ENCODE measurements around the gene ICE2. TPM values are rescaled to one million over a fixed set of nuclear protein-coding genes. Genes with fewer than 3 reads are reported as not detected.

Gene ICE2
- total RNA-seq, 1 donor from 2014 or later = 51.9 TPM

GRCh38 chr15:60428935-60429334 is 50.0 kb downstream of the ICE2 start:
- no peak for DNase-seq (ENCODE audit: low spot score)
- Mint-ChIP-seq H3K4me3 (no peak overlapping the region), H3K4me1 (ENCODE audit: low read depth) (peaks cover 5% of the 10 kb centered on the region), H3K27ac (no peak overlapping the region), H3K27me3 (ENCODE audit: insufficient read depth) (no peaks in the 10 kb centered on the region), H3K9me3 (no peaks in the 10 kb centered on the region), H3K36me3 (ENCODE audit: low read depth) (peaks cover 24% of the 10 kb centered on the region)
- intact Hi-C loops (cut with micrococcal nuclease) = no loop called here

- H3K9me3 Mint-ChIP-seq = no peaks in the 10 kb centered on the region
- intact Hi-C loops (cut with micrococcal nuclease) = no loop called here
- H3K4me1 Mint-ChIP-seq (ENCODE audit: low read depth) = peaks cover 12% of the 10 kb centered on the region
- H3K27ac Mint-ChIP-seq = no peak overlapping the region
- no peaks in the 10 kb centered on the region for H3K27me3 Mint-ChIP-seq (ENCODE audit: insufficient read depth)
- DNase-seq (ENCODE audit: low spot score) = no peak
- peaks cover 31% of the 10 kb centered on the region for H3K36me3 Mint-ChIP-seq (ENCODE audit: low read depth)
- no peak overlapping the region for H3K4me3 Mint-ChIP-seq
These were observed 52.0 kb downstream of the ICE2 start for GRCh38 chr15:60426870-60427508.

- peaks cover 12% of the 10 kb centered on the region for H3K4me1 Mint-ChIP-seq (ENCODE audit: low read depth)
- H3K9me3 Mint-ChIP-seq = no peaks in the 10 kb centered on the region
- H3K27ac Mint-ChIP-seq = no peak overlapping the region
- DNase-seq (ENCODE audit: low spot score) = no peak
- no peak overlapping the region for H3K4me3 Mint-ChIP-seq
- H3K36me3 Mint-ChIP-seq (ENCODE audit: low read depth) = peaks cover 29% of the 10 kb centered on the region
- intact Hi-C loops (cut with micrococcal nuclease) = no loop called here
- H3K27me3 Mint-ChIP-seq (ENCODE audit: insufficient read depth) = no peaks in the 10 kb centered on the region
These were observed 53.5 kb downstream of the ICE2 start for GRCh38 chr15:60425461-60425860.

GRCh38 chr15:60424006-60424405 is 54.9 kb downstream of the ICE2 start:
- H3K27ac Mint-ChIP-seq = peak overlapping the region; percentile 11
- peaks cover 29% of the 10 kb centered on the region for H3K36me3 Mint-ChIP-seq (ENCODE audit: low read depth)
- H3K4me1 Mint-ChIP-seq (ENCODE audit: low read depth) = peaks cover 12% of the 10 kb centered on the region
- intact Hi-C loops (cut with micrococcal nuclease) = no loop called here
- H3K27me3 Mint-ChIP-seq (ENCODE audit: insufficient read depth) = no peaks in the 10 kb centered on the region
- H3K9me3 Mint-ChIP-seq = no peaks in the 10 kb centered on the region
- no peak for DNase-seq (ENCODE audit: low spot score)
- no peak overlapping the region for H3K4me3 Mint-ChIP-seq

GRCh38 chr15:60423537-60423936 is 55.4 kb downstream of the ICE2 start:
- Mint-ChIP-seq H3K4me1 (ENCODE audit: low read depth) (peaks cover 12% of the 10 kb centered on the region), H3K9me3 (no peaks in the 10 kb centered on the region), H3K27ac (peak overlapping the region; percentile 11), H3K4me3 (no peak overlapping the region), H3K36me3 (ENCODE audit: low read depth) (peaks cover 29% of the 10 kb centered on the region), H3K27me3 (ENCODE audit: insufficient read depth) (no peaks in the 10 kb centered on the region)
- intact Hi-C loops (cut with micrococcal nuclease) = loop anchor here (1.0 kb wide), 2 partner anchors 34 to 124 kb away; no protein-coding TSS in a partner anchor
- no peak for DNase-seq (ENCODE audit: low spot score)

- H3K27me3 Mint-ChIP-seq (ENCODE audit: insufficient read depth) = no peaks in the 10 kb centered on the region
- peaks cover 12% of the 10 kb centered on the region for H3K4me1 Mint-ChIP-seq (ENCODE audit: low read depth)
- H3K9me3 Mint-ChIP-seq = no peaks in the 10 kb centered on the region
- peaks cover 24% of the 10 kb centered on the region for H3K36me3 Mint-ChIP-seq (ENCODE audit: low read depth)
- DNase-seq (ENCODE audit: low spot score) = no peak
- H3K4me3 Mint-ChIP-seq = no peak overlapping the region
- H3K27ac Mint-ChIP-seq = no peak overlapping the region
- intact Hi-C loops (cut with micrococcal nuclease) = no loop called here
These were observed 57.4 kb downstream of the ICE2 start for GRCh38 chr15:60421544-60421943.

- H3K27me3 Mint-ChIP-seq (ENCODE audit: insufficient read depth) = no peaks in the 10 kb centered on the region
- no peak overlapping the region for H3K4me3 Mint-ChIP-seq
- H3K4me1 Mint-ChIP-seq (ENCODE audit: low read depth) = peaks cover 12% of the 10 kb centered on the region
- no peaks in the 10 kb centered on the region for H3K9me3 Mint-ChIP-seq
- intact Hi-C loops (cut with micrococcal nuclease) = no loop called here
- DNase-seq (ENCODE audit: low spot score) = no peak
- H3K36me3 Mint-ChIP-seq (ENCODE audit: low read depth) = peaks cover 21% of the 10 kb centered on the region
- H3K27ac Mint-ChIP-seq = no peak overlapping the region
These were observed 58.7 kb downstream of the ICE2 start for GRCh38 chr15:60420203-60420716.

- no peak for DNase-seq (ENCODE audit: low spot score)
- H3K9me3 Mint-ChIP-seq = no peaks in the 10 kb centered on the region
- intact Hi-C loops (cut with micrococcal nuclease) = no loop called here
- H3K27me3 Mint-ChIP-seq (ENCODE audit: insufficient read depth) = no peaks in the 10 kb centered on the region
- peaks cover 12% of the 10 kb centered on the region for H3K4me1 Mint-ChIP-seq (ENCODE audit: low read depth)
- H3K4me3 Mint-ChIP-seq = no peak overlapping the region
- no peak overlapping the region for H3K27ac Mint-ChIP-seq
- H3K36me3 Mint-ChIP-seq (ENCODE audit: low read depth) = peaks cover 21% of the 10 kb centered on the region
These were observed 59.2 kb downstream of the ICE2 start for GRCh38 chr15:60419753-60420152.

- no peak overlapping the region for H3K4me3 Mint-ChIP-seq
- H3K9me3 Mint-ChIP-seq = no peaks in the 10 kb centered on the region
- intact Hi-C loops (cut with micrococcal nuclease) = no loop called here
- no peaks in the 10 kb centered on the region for H3K27me3 Mint-ChIP-seq (ENCODE audit: insufficient read depth)
- no peak for DNase-seq (ENCODE audit: low spot score)
- H3K36me3 Mint-ChIP-seq (ENCODE audit: low read depth) = peaks cover 10% of the 10 kb centered on the region
- H3K4me1 Mint-ChIP-seq (ENCODE audit: low read depth) = no peaks in the 10 kb centered on the region
- no peak overlapping the region for H3K27ac Mint-ChIP-seq
These were observed 60.8 kb downstream of the ICE2 start for GRCh38 chr15:60418096-60418495.

- no peak for DNase-seq (ENCODE audit: low spot score)
- Mint-ChIP-seq H3K36me3 (ENCODE audit: low read depth) (peaks cover 8% of the 10 kb centered on the region), H3K27ac (no peak overlapping the region), H3K4me3 (no peak overlapping the region), H3K4me1 (ENCODE audit: low read depth) (no peaks in the 10 kb centered on the region), H3K9me3 (no peaks in the 10 kb centered on the region), H3K27me3 (ENCODE audit: insufficient read depth) (no peaks in the 10 kb centered on the region)
- intact Hi-C loops (cut with micrococcal nuclease) = no loop called here
These were observed 61.8 kb downstream of the ICE2 start for GRCh38 chr15:60417112-60417511.

- H3K9me3 Mint-ChIP-seq = no peaks in the 10 kb centered on the region
- intact Hi-C loops (cut with micrococcal nuclease) = no loop called here
These were observed 62.5 kb downstream of the ICE2 start for GRCh38 chr15:60416484-60416883.

GRCh38 chr15:60414016-60414682 is 64.8 kb downstream of the ICE2 start:
- no peaks in the 10 kb centered on the region for H3K9me3 Mint-ChIP-seq
- no peak overlapping the region for H3K27ac Mint-ChIP-seq
- DNase-seq (ENCODE audit: low spot score) = no peak
- no peak overlapping the region for H3K4me3 Mint-ChIP-seq
- peaks cover 2% of the 10 kb centered on the region for H3K4me1 Mint-ChIP-seq (ENCODE audit: low read depth)
- intact Hi-C loops (cut with micrococcal nuclease) = no loop called here
- no peaks in the 10 kb centered on the region for H3K36me3 Mint-ChIP-seq (ENCODE audit: low read depth)
- peaks cover 2% of the 10 kb centered on the region for H3K27me3 Mint-ChIP-seq (ENCODE audit: insufficient read depth)

More at GRCh38 chr15:60416484-60416883, 62.5 kb downstream of the ICE2 start:
- no peak overlapping the region for H3K27ac Mint-ChIP-seq
- no peaks in the 10 kb centered on the region for H3K27me3 Mint-ChIP-seq (ENCODE audit: insufficient read depth)
- no peak for DNase-seq (ENCODE audit: low spot score)
- H3K4me3 Mint-ChIP-seq = no peak overlapping the region
- H3K36me3 Mint-ChIP-seq (ENCODE audit: low read depth) = peaks cover 8% of the 10 kb centered on the region
- no peaks in the 10 kb centered on the region for H3K4me1 Mint-ChIP-seq (ENCODE audit: low read depth)

GRCh38 chr15:60413231-60413824 is 65.6 kb downstream of the ICE2 start:
- intact Hi-C loops (cut with micrococcal nuclease) = no loop called here
- DNase-seq (ENCODE audit: low spot score) = no peak
- H3K9me3 Mint-ChIP-seq = no peaks in the 10 kb centered on the region
- peaks cover 10% of the 10 kb centered on the region for H3K4me1 Mint-ChIP-seq (ENCODE audit: low read depth)
- H3K27me3 Mint-ChIP-seq (ENCODE audit: insufficient read depth) = peaks cover 2% of the 10 kb centered on the region
- H3K27ac Mint-ChIP-seq = no peak overlapping the region
- H3K36me3 Mint-ChIP-seq (ENCODE audit: low read depth) = peaks cover 3% of the 10 kb centered on the region
- no peak overlapping the region for H3K4me3 Mint-ChIP-seq
